Measurements from ENCODE around the gene SMIM45.

The SMIM45 gene

GRCh38 chr22:41915035-41915785, 36.7 kb upstream of the SMIM45 start, which contains the start of gene SHISA8:
TSS of gene SHISA8 (minus strand) at chr22:41915074. CDS start at chr22:41914667, 407 bp downstream.
- ChIA-PET CTCF (interaction anchor here (0.8 to 2.5 kb wide), 6 partner anchors 10 to 218 kb away, joined by 3 to 19 read pairs (median 6); partner anchors contain the start of gene TNFRSF13C), POLR2A (no interaction called here)
- H3K4me3 Mint-ChIP-seq = peak within 1 kb of the TSS; percentile 73
- DNase-seq (ENCODE audit: low spot score) = peak; percentile 62
- H3K36me3 Mint-ChIP-seq = no peaks in the 10 kb centered on the region
- no peaks in the 10 kb centered on the region for H3K9me3 Mint-ChIP-seq
- peak; percentile 2 for ATAC-seq
- peaks cover 84% of the 10 kb centered on the region for H3K27me3 Mint-ChIP-seq (ENCODE audit: low read depth)
- peaks cover 25% of the 10 kb centered on the region for H3K4me1 Mint-ChIP-seq
- no peak within 1 kb of the TSS for H3K27ac Mint-ChIP-seq
- TF ChIP-seq, protein P1, sequence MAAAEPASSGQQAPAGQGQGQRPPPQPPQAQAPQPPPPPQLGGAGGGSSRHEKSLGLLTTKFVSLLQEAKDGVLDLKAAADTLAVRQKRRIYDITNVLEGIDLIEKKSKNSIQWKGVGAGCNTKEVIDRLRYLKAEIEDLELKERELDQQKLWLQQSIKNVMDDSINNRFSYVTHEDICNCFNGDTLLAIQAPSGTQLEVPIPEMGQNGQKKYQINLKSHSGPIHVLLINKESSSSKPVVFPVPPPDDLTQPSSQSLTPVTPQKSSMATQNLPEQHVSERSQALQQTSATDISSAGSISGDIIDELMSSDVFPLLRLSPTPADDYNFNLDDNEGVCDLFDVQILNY (CRISPR knock-in tag; IDR thresholded peaks at IDR 0.05) = peak; percentile 48; the same call in 1 of the 2 replicates
- TF ChIP-seq ZMAT4 (CRISPR knock-in tag; IDR thresholded peaks at IDR 0.05) = no peak

GRCh38 chr22:41915786-41916493, 36.0 kb upstream of the SMIM45 start:
- POLR2A ChIA-PET = no interaction called here
- TF ChIP-seq ZNF416 (CRISPR knock-in tag; IDR thresholded peaks at IDR 0.05) (no peak), GABPB1 (CRISPR knock-in tag; IDR thresholded peaks at IDR 0.05) (no peak), SMAD4 (CRISPR knock-in tag; IDR thresholded peaks at IDR 0.05) (no peak), CBFB (CRISPR knock-in tag; IDR thresholded peaks at IDR 0.05; ENCODE audit: low read depth) (no peak), IRF2 (CRISPR knock-in tag; IDR thresholded peaks at IDR 0.05; ENCODE audit: borderline replicate concordance, low read depth) (no peak), ZNF317 (CRISPR knock-in tag; IDR thresholded peaks at IDR 0.05; ENCODE audit: borderline replicate concordance, low read depth) (no peak), KAT7 (CRISPR knock-in tag; IDR thresholded peaks at IDR 0.05; ENCODE audit: borderline replicate concordance) (no peak), ZBTB21 (CRISPR knock-in tag; IDR thresholded peaks at IDR 0.05; ENCODE audit: borderline replicate concordance) (no peak), CREM (CRISPR knock-in tag; IDR thresholded peaks at IDR 0.05) (no peak), TP53 (CRISPR knock-in tag; IDR thresholded peaks at IDR 0.05) (no peak), USF2 (CRISPR knock-in tag; IDR thresholded peaks at IDR 0.05) (no peak), HMGA2 (CRISPR knock-in tag; IDR thresholded peaks at IDR 0.05) (no peak), OVOL2 (CRISPR knock-in tag; IDR thresholded peaks at IDR 0.05; ENCODE audit: borderline replicate concordance) (no peak), SP1 (CRISPR knock-in tag; conservative IDR thresholded peaks at IDR 0.05) (no peak)
- TF ChIP-seq, protein P2, sequence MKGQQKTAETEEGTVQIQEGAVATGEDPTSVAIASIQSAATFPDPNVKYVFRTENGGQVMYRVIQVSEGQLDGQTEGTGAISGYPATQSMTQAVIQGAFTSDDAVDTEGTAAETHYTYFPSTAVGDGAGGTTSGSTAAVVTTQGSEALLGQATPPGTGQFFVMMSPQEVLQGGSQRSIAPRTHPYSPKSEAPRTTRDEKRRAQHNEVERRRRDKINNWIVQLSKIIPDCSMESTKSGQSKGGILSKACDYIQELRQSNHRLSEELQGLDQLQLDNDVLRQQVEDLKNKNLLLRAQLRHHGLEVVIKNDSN (CRISPR knock-in tag; IDR thresholded peaks at IDR 0.05) = no peak
- TF ChIP-seq, protein P3, sequence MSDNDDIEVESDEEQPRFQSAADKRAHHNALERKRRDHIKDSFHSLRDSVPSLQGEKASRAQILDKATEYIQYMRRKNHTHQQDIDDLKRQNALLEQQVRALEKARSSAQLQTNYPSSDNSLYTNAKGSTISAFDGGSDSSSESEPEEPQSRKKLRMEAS (CRISPR knock-in tag; IDR thresholded peaks at IDR 0.05) = no peak
- Mint-ChIP-seq H3K4me3 (peak overlapping the region; percentile 73), H3K27me3 (ENCODE audit: low read depth) (peaks cover 84% of the 10 kb centered on the region), H3K4me1 (peaks cover 30% of the 10 kb centered on the region), H3K9me3 (no peaks in the 10 kb centered on the region), H3K27ac (no peak overlapping the region), H3K36me3 (no peaks in the 10 kb centered on the region)
- CTCF ChIA-PET = interaction anchor here (0.9 to 2.5 kb wide), 4 partner anchors 10 to 219 kb away, joined by 3 to 19 read pairs (median 8); partner anchors contain the start of gene TNFRSF13C
- ATAC-seq (no peak), DNase-seq (ENCODE audit: low spot score) (no peak)
